HG02759 (cell line): ENCODE measurements around the gene AHNAK2.
"Not testable (repeated sequence)": the region's sequence is repeated elsewhere in the genome, so short reads cannot be mapped to it uniquely, and the experiment has no call there.

Source experiments
- ATAC-seq: cut with Tn5 transposase; IDR thresholded peaks from one replicate; pipeline ENCODE4 v1.9.1; 2021; ENCODE audit warnings: mild to moderate bottlenecking, moderate library complexity; ENCODE audit not compliant: unreplicated experiment

Gene AHNAK2

GRCh38 chr14:104954746-104955395 lies 23.3 kb downstream of the AHNAK2 start:
- no peak for ATAC-seq

GRCh38 chr14:104953896-104954656 lies 24.1 kb downstream of the AHNAK2 start:
- no peak for ATAC-seq

GRCh38 chr14:104953097-104953496 lies 25.1 kb downstream of the AHNAK2 start:
- no peak for ATAC-seq

- not testable (repeated sequence) for ATAC-seq
Observed at GRCh38 chr14:104951863-104952657, 26.1 kb downstream of the AHNAK2 start.

GRCh38 chr14:104950701-104951100 lies 27.5 kb downstream of the AHNAK2 start:
- ATAC-seq = not testable (repeated sequence)

GRCh38 chr14:104950021-104950420 lies 28.2 kb downstream of the AHNAK2 start:
- ATAC-seq = no peak

GRCh38 chr14:104949406-104949955 lies 28.7 kb downstream of the AHNAK2 start:
- ATAC-seq = not testable (repeated sequence)

GRCh38 chr14:104948736-104949031 lies 29.5 kb downstream of the AHNAK2 start:
- ATAC-seq = no peak

- not testable (repeated sequence) for ATAC-seq
Observed at GRCh38 chr14:104947881-104948735, 30.1 kb downstream of the AHNAK2 start.

- not testable (repeated sequence) for ATAC-seq
Observed at GRCh38 chr14:104947201-104947600, 31.0 kb downstream of the AHNAK2 start.

GRCh38 chr14:104945986-104946965 lies 31.9 kb downstream of the AHNAK2 start:
- not testable (repeated sequence) for ATAC-seq

- not testable (repeated sequence) for ATAC-seq
Observed at GRCh38 chr14:104945266-104945665, 32.9 kb downstream of the AHNAK2 start.

- ATAC-seq = not testable (repeated sequence)
Observed at GRCh38 chr14:104944436-104945205, 33.6 kb downstream of the AHNAK2 start.

- not testable (repeated sequence) for ATAC-seq
Observed at GRCh38 chr14:104944016-104944308, 34.2 kb downstream of the AHNAK2 start.

GRCh38 chr14:104943216-104944015 lies 34.8 kb downstream of the AHNAK2 start:
- ATAC-seq = not testable (repeated sequence)

- ATAC-seq = no peak
Observed at GRCh38 chr14:104942586-104942985, 35.6 kb downstream of the AHNAK2 start.

- no peak for ATAC-seq
Observed at GRCh38 chr14:104941508-104942365, 36.4 kb downstream of the AHNAK2 start.
